H1 (cell line): Measurements from ENCODE around the gene KPNA1. TPM values are rescaled to one million over a fixed set of nuclear protein-coding genes. Genes with fewer than 3 reads are reported as not detected.

Experiments used
- BCL11A ChIP-seq, 2 experiments: IDR thresholded peaks; one replicate each; pipeline ENCODE4 v1.6.1; 2011; ENCODE audit warnings: low read depth in 2 of 2, low read length in 2 of 2, mild to moderate bottlenecking in 2 of 2
- CHD2 ChIP-seq: IDR thresholded peaks from 2 replicates; pipeline ENCODE4 v1.6.1; 2012; ENCODE audit warnings: low read length, improper control_type of control experiment
- FOSL1 ChIP-seq: IDR thresholded peaks from 2 replicates; pipeline ENCODE4 v1.6.1; 2011; ENCODE audit warnings: mild to moderate bottlenecking, low read depth, low read length, moderate library complexity; ENCODE audit not compliant: insufficient read depth
- KDM4A ChIP-seq: IDR thresholded peaks from one replicate; pipeline ENCODE4 v1.7.1; 2012; ENCODE audit warnings: low read depth, mild to moderate bottlenecking, moderate library complexity, low read length, inconsistent platforms; ENCODE audit not compliant: severe bottlenecking
- MAFK ChIP-seq: IDR thresholded peaks from 2 replicates; pipeline ENCODE4 v1.6.1; 2012; ENCODE audit warnings: low read depth, mild to moderate bottlenecking, improper control_type of control experiment, low read length
- SAP30 ChIP-seq: fragments of 300-600 bp; sonication (generic); IDR thresholded peaks from 2 replicates; pipeline ENCODE4 v1.7.1; 2012; ENCODE audit warnings: low read length, moderate library complexity, mild to moderate bottlenecking, inconsistent platforms; ENCODE audit not compliant: insufficient read depth, insufficient replicate concordance
- YY1 ChIP-seq: IDR thresholded peaks from 2 replicates; pipeline ENCODE4 v1.6.1; 2011; ENCODE audit warnings: low read depth, mild to moderate bottlenecking, low read length
- polyA plus RNA-seq, 7 experiments: library from polyadenylated mRNA; depleted of rRNA in 3 of 7; stranded (reverse) in 5 of 7; unstranded in 2 of 7; fragments of >200 nt in 5 of 7; fragments of 200-250 nt in 2 of 7; gene quantifications; 1 replicate in 5 of 7; 2 replicates in 1 of 7; 4 replicates in 1 of 7; pipeline versions ENCODE4 v1.2.1 to v1.2.3, GENCODE V29; 2011 to 2013; ENCODE audit warnings: missing spikeins in 2 of 7, mixed read lengths in 2 of 7
- total RNA-seq: library from RNA; stranded (reverse); fragmentation: NEBNext Ultra II Directional; extraction: Animal tissue kit (Norgen Biotek cat#: 25700); gene quantifications from 2 replicates; pipeline ENCODE4 v1.2.1, GENCODE V29; 2021
- TF ChIP-seq, protein P1 (sequence below): fragments of 300-600 bp; sonication (generic); IDR thresholded peaks from 2 replicates; pipeline ENCODE4 v1.7.1; 2012; ENCODE audit warnings: low read length, moderate library complexity, mild to moderate bottlenecking, inconsistent platforms; ENCODE audit not compliant: insufficient replicate concordance
- TF ChIP-seq, protein P2 (sequence below), 3 experiments: IDR thresholded peaks; 1 replicate in 2 of 3; 2 replicates in 1 of 3; pipeline versions ENCODE4 v1.5.1 to v1.6.1; 2011; ENCODE audit warnings: low read length in 3 of 3, mild to moderate bottlenecking in 3 of 3, inconsistent platforms in 2 of 3, low read depth in 1 of 3, moderate library complexity in 1 of 3; ENCODE audit not compliant: insufficient read depth in 1 of 3; ENCODE audit errors: control extremely low read depth in 1 of 3

Gene KPNA1
- total and polyA plus RNA-seq, 2 of the 8 experiments (the other 6 are each of a cell fraction or from before 2014, with no cell fraction given) = 14.8 to 63.0 TPM

DNA sequence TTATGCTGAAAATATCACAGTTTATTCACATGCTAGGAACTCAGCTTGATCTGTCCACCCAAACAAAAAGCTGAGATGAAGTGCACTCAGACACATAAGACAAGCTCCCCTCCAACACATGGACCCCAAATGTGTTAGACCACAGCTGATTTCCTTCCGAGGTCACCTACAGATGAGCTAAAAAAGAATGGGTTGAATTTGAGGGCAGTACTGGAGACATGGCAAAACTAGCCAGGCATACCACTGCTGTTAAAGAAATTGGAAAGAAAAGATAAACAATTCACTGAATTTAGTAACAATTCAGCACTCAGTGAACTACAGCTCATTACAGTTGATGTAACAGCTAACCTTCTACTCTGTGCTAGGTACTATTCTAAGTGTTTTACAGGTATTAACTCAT lies 33.9 kb upstream of the KPNA1 start (continued):
- TF ChIP-seq, protein P1, sequence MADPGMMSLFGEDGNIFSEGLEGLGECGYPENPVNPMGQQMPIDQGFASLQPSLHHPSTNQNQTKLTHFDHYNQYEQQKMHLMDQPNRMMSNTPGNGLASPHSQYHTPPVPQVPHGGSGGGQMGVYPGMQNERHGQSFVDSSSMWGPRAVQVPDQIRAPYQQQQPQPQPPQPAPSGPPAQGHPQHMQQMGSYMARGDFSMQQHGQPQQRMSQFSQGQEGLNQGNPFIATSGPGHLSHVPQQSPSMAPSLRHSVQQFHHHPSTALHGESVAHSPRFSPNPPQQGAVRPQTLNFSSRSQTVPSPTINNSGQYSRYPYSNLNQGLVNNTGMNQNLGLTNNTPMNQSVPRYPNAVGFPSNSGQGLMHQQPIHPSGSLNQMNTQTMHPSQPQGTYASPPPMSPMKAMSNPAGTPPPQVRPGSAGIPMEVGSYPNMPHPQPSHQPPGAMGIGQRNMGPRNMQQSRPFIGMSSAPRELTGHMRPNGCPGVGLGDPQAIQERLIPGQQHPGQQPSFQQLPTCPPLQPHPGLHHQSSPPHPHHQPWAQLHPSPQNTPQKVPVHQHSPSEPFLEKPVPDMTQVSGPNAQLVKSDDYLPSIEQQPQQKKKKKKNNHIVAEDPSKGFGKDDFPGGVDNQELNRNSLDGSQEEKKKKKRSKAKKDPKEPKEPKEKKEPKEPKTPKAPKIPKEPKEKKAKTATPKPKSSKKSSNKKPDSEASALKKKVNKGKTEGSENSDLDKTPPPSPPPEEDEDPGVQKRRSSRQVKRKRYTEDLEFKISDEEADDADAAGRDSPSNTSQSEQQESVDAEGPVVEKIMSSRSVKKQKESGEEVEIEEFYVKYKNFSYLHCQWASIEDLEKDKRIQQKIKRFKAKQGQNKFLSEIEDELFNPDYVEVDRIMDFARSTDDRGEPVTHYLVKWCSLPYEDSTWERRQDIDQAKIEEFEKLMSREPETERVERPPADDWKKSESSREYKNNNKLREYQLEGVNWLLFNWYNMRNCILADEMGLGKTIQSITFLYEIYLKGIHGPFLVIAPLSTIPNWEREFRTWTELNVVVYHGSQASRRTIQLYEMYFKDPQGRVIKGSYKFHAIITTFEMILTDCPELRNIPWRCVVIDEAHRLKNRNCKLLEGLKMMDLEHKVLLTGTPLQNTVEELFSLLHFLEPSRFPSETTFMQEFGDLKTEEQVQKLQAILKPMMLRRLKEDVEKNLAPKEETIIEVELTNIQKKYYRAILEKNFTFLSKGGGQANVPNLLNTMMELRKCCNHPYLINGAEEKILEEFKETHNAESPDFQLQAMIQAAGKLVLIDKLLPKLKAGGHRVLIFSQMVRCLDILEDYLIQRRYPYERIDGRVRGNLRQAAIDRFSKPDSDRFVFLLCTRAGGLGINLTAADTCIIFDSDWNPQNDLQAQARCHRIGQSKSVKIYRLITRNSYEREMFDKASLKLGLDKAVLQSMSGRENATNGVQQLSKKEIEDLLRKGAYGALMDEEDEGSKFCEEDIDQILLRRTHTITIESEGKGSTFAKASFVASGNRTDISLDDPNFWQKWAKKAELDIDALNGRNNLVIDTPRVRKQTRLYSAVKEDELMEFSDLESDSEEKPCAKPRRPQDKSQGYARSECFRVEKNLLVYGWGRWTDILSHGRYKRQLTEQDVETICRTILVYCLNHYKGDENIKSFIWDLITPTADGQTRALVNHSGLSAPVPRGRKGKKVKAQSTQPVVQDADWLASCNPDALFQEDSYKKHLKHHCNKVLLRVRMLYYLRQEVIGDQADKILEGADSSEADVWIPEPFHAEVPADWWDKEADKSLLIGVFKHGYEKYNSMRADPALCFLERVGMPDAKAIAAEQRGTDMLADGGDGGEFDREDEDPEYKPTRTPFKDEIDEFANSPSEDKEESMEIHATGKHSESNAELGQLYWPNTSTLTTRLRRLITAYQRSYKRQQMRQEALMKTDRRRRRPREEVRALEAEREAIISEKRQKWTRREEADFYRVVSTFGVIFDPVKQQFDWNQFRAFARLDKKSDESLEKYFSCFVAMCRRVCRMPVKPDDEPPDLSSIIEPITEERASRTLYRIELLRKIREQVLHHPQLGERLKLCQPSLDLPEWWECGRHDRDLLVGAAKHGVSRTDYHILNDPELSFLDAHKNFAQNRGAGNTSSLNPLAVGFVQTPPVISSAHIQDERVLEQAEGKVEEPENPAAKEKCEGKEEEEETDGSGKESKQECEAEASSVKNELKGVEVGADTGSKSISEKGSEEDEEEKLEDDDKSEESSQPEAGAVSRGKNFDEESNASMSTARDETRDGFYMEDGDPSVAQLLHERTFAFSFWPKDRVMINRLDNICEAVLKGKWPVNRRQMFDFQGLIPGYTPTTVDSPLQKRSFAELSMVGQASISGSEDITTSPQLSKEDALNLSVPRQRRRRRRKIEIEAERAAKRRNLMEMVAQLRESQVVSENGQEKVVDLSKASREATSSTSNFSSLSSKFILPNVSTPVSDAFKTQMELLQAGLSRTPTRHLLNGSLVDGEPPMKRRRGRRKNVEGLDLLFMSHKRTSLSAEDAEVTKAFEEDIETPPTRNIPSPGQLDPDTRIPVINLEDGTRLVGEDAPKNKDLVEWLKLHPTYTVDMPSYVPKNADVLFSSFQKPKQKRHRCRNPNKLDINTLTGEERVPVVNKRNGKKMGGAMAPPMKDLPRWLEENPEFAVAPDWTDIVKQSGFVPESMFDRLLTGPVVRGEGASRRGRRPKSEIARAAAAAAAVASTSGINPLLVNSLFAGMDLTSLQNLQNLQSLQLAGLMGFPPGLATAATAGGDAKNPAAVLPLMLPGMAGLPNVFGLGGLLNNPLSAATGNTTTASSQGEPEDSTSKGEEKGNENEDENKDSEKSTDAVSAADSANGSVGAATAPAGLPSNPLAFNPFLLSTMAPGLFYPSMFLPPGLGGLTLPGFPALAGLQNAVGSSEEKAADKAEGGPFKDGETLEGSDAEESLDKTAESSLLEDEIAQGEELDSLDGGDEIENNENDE = no peak
- TF ChIP-seq YY1 = no peak
- no peak for TF ChIP-seq FOSL1
- TF ChIP-seq BCL11A (IDR thresholded peaks at IDR 0.05; ENCODE audit: low read depth in 2 of 2, low read length in 2 of 2) = no peak
- TF ChIP-seq KDM4A = no peak
- no peak for TF ChIP-seq MAFK
- TF ChIP-seq, protein P2, sequence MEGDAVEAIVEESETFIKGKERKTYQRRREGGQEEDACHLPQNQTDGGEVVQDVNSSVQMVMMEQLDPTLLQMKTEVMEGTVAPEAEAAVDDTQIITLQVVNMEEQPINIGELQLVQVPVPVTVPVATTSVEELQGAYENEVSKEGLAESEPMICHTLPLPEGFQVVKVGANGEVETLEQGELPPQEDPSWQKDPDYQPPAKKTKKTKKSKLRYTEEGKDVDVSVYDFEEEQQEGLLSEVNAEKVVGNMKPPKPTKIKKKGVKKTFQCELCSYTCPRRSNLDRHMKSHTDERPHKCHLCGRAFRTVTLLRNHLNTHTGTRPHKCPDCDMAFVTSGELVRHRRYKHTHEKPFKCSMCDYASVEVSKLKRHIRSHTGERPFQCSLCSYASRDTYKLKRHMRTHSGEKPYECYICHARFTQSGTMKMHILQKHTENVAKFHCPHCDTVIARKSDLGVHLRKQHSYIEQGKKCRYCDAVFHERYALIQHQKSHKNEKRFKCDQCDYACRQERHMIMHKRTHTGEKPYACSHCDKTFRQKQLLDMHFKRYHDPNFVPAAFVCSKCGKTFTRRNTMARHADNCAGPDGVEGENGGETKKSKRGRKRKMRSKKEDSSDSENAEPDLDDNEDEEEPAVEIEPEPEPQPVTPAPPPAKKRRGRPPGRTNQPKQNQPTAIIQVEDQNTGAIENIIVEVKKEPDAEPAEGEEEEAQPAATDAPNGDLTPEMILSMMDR (IDR thresholded peaks at IDR 0.05; ENCODE audit: control extremely low read depth in 1 of 3, insufficient read depth in 1 of 3, low read depth in 1 of 3, low read length in 3 of 3) = no peak
- no peak for TF ChIP-seq CHD2
- TF ChIP-seq SAP30 = no peak
